OCI-LY3 (cell line): Measurements from ENCODE around the gene TECPR1.
A peak's percentile ranks its signal among the peaks of the same experiment; 100 is the strongest.

Experiments used
- CTCF ChIP-seq: fragments of 200-600, 300-600 bp; sonication (generic); IDR thresholded peaks from 2 replicates; pipeline ENCODE4 v1.5.1; 2014; ENCODE audit warnings: antibody characterized with exemption, low read length, low read depth
- EZH2phosphoT487 ChIP-seq: fragments of 200-600 bp; shearing (Covaris generic); IDR thresholded peaks from 2 replicates; pipeline ENCODE4 v1.6.1; 2018; ENCODE audit warnings: antibody characterized with exemption, mixed run types, low read depth

GRCh38 chr7:98168181-98168903, 83.7 kb downstream of the TECPR1 start:
- peak; percentile 65 for TF ChIP-seq CTCF
- TF ChIP-seq EZH2phosphoT487 = no peak
